GM12878 (cell line): ENCODE results near the gene CORO2B. TPM values are rescaled to one million over a fixed set of nuclear protein-coding genes. Genes with fewer than 3 reads are reported as not detected.

Experiments used
- ATAC-seq: fragments of 200-7000 bp; cut with Tn5 transposase; 3 replicates; pipeline ENCODE4 v1.9.1; 2020; ENCODE audit warnings: mild to moderate bottlenecking, moderate library complexity
- BruUV-seq: library from RNA; stranded (reverse); fragments of 400-500 nt; replicated peaks from 2 replicates; lab custom pipeline; 2021; lab: Mats Ljungman, UMichigan
- CTCF ChIA-PET: fragments of 300-600 bp; sonication (Branson Sonifier 250); formaldehyde crosslinking; extraction: SDS; loops from one replicate; lab custom pipeline; 2021; ENCODE audit warnings: inconsistent platforms; lab: Yijun Ruan, JAX
- POLR2A ChIA-PET: fragments of 350-600 bp; formaldehyde crosslinking; extraction: SDS; loops from one replicate; lab custom pipeline; 2021; ENCODE audit warnings: inconsistent platforms; lab: Charles Lee
- RAD21 ChIA-PET: fragments of 300-600 bp; sonication (Branson Sonifier 250); formaldehyde crosslinking; loops from one replicate; lab custom pipeline; 2023; ENCODE audit warnings: antibody characterized with exemption; ENCODE audit not compliant: unreplicated experiment; lab: Charles Lee
- SMC1A ChIA-PET: fragments of 300-600 bp; sonication (Branson Sonifier 250); formaldehyde crosslinking; loops from one replicate; lab custom pipeline; 2023; ENCODE audit not compliant: unreplicated experiment, uncharacterized antibody; lab: Charles Lee
- DNase-seq: peaks from one replicate; pipeline ENCODE4 v3.0.0-alpha.2; 2011; ENCODE audit warnings: low read depth, low spot score
- FAIRE-seq: peaks from 3 replicates; lab custom pipeline; 2011; peaks lifted over from hg19 to GRCh38; lab: Jason Lieb, UNC
- H2AFZ ChIP-seq: 2 replicates; pipeline ENCODE4 v1.6.0; 2011; ENCODE audit warnings: low read depth, low read length, control low read depth; ENCODE audit not compliant: control insufficient read depth
- H3K27ac ChIP-seq: 2 replicates; pipeline ENCODE4 v1.5.1; 2011; ENCODE audit warnings: control low read depth; ENCODE audit not compliant: control insufficient read depth, insufficient read depth
- H3K27me3 ChIP-seq, 2 experiments: replicated peaks in 1 of 2; 2 replicates each; pipeline versions ENCODE4 v1.6.0 to v1.6.1; 2011; ENCODE audit warnings: low read length in 1 of 2; ENCODE audit not compliant: control insufficient read depth in 2 of 2, insufficient read depth in 2 of 2
- H3K36me3 ChIP-seq, 2 experiments: 2 replicates each; pipeline ENCODE4 v1.5.1; 2011; ENCODE audit warnings: low read length in 1 of 2; ENCODE audit not compliant: control insufficient read depth in 2 of 2, insufficient read depth in 2 of 2
- H3K4me1 ChIP-seq: 2 replicates; pipeline ENCODE4 v1.6.1; 2011; ENCODE audit warnings: mild to moderate bottlenecking, low read length, moderate library complexity, mixed read lengths; ENCODE audit not compliant: control insufficient read depth, insufficient read depth
- H3K4me2 ChIP-seq: 2 replicates; pipeline ENCODE4 v1.6.0; 2011; ENCODE audit warnings: control low read depth; ENCODE audit not compliant: control insufficient read depth, insufficient read depth
- H3K4me3 ChIP-seq: fragments of 200-600 bp; sonication (generic); 2 replicates; pipeline ENCODE4 v1.5.1; 2016
- H3K79me2 ChIP-seq: 2 replicates; pipeline ENCODE4 v1.6.0; 2011; ENCODE audit warnings: low read length; ENCODE audit not compliant: control insufficient read depth, insufficient read depth
- H3K9ac ChIP-seq: 2 replicates; pipeline ENCODE4 v1.8.0; 2011; ENCODE audit warnings: low read length, control low read depth, mixed read lengths; ENCODE audit not compliant: control insufficient read depth, insufficient read depth
- H3K9me3 ChIP-seq: replicated peaks from 3 replicates; pipeline ENCODE4 v1.5.1; 2011; ENCODE audit warnings: mild to moderate bottlenecking, low read length; ENCODE audit not compliant: control insufficient read depth, insufficient read depth
- H4K20me1 ChIP-seq: 2 replicates; pipeline ENCODE4 v1.6.0; 2011; ENCODE audit not compliant: control insufficient read depth, insufficient read depth
- CBX3 ChIP-seq: fragments of 200-600 bp; sonication (generic); IDR thresholded peaks from 2 replicates; pipeline ENCODE4 v1.6.1; 2016; ENCODE audit warnings: low read depth, borderline replicate concordance
- CHD4 ChIP-seq: fragments of 200-600 bp; sonication (generic); IDR thresholded peaks from 2 replicates; pipeline ENCODE4 v1.6.1; 2016; ENCODE audit warnings: mild to moderate bottlenecking
- ETV6 ChIP-seq, 2 experiments: fragments of 450-650 bp in 1 of 2; IDR thresholded peaks in 1 of 2; conservative IDR thresholded peaks in 1 of 2; 2 replicates each; pipeline ENCODE4 v1.6.1; 2014; ENCODE audit warnings: antibody characterized with exemption in 1 of 2, borderline replicate concordance in 1 of 2, low read depth in 1 of 2, mild to moderate bottlenecking in 1 of 2, moderate library complexity in 1 of 2
- EZH2 ChIP-seq: IDR thresholded peaks from 2 replicates; pipeline ENCODE4 v1.6.1; 2012; ENCODE audit warnings: low read depth, mild to moderate bottlenecking, control low read depth, inconsistent platforms, low read length, borderline replicate concordance; ENCODE audit not compliant: control insufficient read depth
- MYB ChIP-seq: fragments of 150-350 bp; IDR thresholded peaks from 2 replicates; pipeline ENCODE4 v1.6.1; 2014; ENCODE audit warnings: mild to moderate bottlenecking, low read depth, low read length, borderline replicate concordance
- NR2F1 ChIP-seq: fragments of 450-650 bp; conservative IDR thresholded peaks from 2 replicates; pipeline ENCODE4 v1.6.1; 2017; ENCODE audit warnings: mild to moderate bottlenecking
- RBBP5 ChIP-seq: fragments of 200-600 bp; sonication (generic); conservative IDR thresholded peaks from 2 replicates; pipeline ENCODE4 v1.6.1; 2016
- WGBS: methylation state at CpG from one replicate; pipeline ENCODE4 v1.1.6; 2016; ENCODE audit warnings: low lambda C conversion rate; ENCODE audit not compliant: insufficient replicate concordance, insufficient coverage; ENCODE audit errors: missing lambda C conversion rate; 5-methylcytosine and 5-hydroxymethylcytosine counted together
- in situ Hi-C: fragments of 300-500 bp; cut with MboI; formaldehyde crosslinking; loops from 9 replicates; pipeline ENCODE4 v1.14.3; 2018; ENCODE audit warnings: mixed read lengths
- intact Hi-C: fragments of 100-400 bp; cut with micrococcal nuclease; formaldehyde crosslinking; loops from one replicate; pipeline ENCODE4 v1.14.2; 2022; ENCODE audit not compliant: unreplicated experiment
- polyA plus RNA-seq, 11 experiments: library from polyadenylated mRNA; depleted of rRNA in 4 of 11; unstranded in 6 of 11; stranded (reverse) in 5 of 11; fragments of >200 nt; fragmentation: Nextera tagmentation in 4 of 11; fragmentation: Illumina TruSeq in 1 of 11; extraction: Ambion mirVana in 4 of 11; extraction: Trizol in 1 of 11; gene quantifications; 1 replicate in 1 of 11; 2 replicates in 10 of 11; pipeline versions ENCODE4 v1.2.1 to v1.2.3, GENCODE V29; 2011 to 2016; ENCODE audit warnings: inconsistent platforms in 2 of 11, missing spikeins in 2 of 11, low read depth in 1 of 11
- total RNA-seq, 4 experiments: library from RNA; depleted of rRNA in 3 of 4; stranded (reverse); fragments of >200 nt in 3 of 4; fragmentation: Illumina TruSeq in 1 of 4; extraction: Trizol in 1 of 4; gene quantifications; 2 replicates each; pipeline versions ENCODE4 v1.2.1 to v1.2.3, GENCODE V29; 2013 to 2021
- TF ChIP-seq, protein P1 (sequence below): fragments of 450-650 bp; IDR thresholded peaks from 2 replicates; pipeline ENCODE4 v1.6.1; 2017; ENCODE audit warnings: mild to moderate bottlenecking
- TF ChIP-seq, protein P2 (sequence below): fragments of 450-650 bp; IDR thresholded peaks from 2 replicates; pipeline ENCODE4 v1.6.1; 2014; ENCODE audit warnings: mild to moderate bottlenecking
- TF ChIP-seq, protein P3 (sequence below): fragments of 450-650 bp; formaldehyde crosslinking; IDR thresholded peaks from 2 replicates; pipeline ENCODE4 v1.4.0; 2020; ENCODE audit warnings: mild to moderate bottlenecking, moderate library complexity

The CORO2B gene
- total and polyA plus RNA-seq, 10 of the 15 experiments (the other 5 are each of a cell fraction or from before 2014, with no cell fraction given), result 0.05 to 0.73 (median 0.13) TPM; not detected in 4

DNA sequence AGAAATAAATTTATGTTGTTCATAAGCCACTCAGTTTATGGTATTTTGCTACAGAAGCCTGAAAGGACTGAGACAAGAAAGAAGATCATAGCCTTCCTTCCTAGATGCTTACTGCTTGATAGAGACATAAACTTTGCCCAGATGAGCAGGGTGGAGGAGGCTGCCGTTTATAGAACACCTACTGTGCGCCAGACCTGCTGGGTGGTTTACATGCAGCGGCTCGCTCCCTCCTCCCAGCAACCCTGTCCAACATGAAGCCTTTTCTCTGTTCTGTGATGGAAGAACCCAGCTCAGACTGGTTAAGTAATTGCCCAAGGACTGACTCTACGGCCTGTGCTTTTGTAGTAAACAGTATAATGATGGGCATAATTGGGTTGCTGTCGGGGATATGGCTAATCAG lies 37.0 kb downstream of the CORO2B start:
- Histone ChIP-seq H4K20me1 (no peaks in the 10 kb centered on the region), H3K9me3 (no peaks in the 10 kb centered on the region), H2AFZ (no peak overlapping the region), H3K9ac (no peak overlapping the region), H3K27ac (no peak overlapping the region), H3K4me2 (no peak overlapping the region), H3K36me3 (no peaks in the 10 kb centered on the region), H3K79me2 (no peaks in the 10 kb centered on the region), H3K27me3 (peaks cover 2% of the 10 kb centered on the region in 2 experiments; a peak in 3 of 4 replicates), H3K4me1 (no peaks in the 10 kb centered on the region)
- RAD21 ChIA-PET, result no interaction called here
- CTCF ChIA-PET, result no interaction called here
- DNase-seq, result no peak
- 27% methylated on average over 6 of the region's 6 CpGs for WGBS
- BruUV-seq, result no TSS peak
- SMC1A ChIA-PET, result no interaction called here
- ATAC-seq, result no peak
- in situ Hi-C loops, result no loop called here
- FAIRE-seq, result no peak
- POLR2A ChIA-PET, result no interaction called here
- TF ChIP-seq RBBP5, result no peak
- TF ChIP-seq MYB, result no peak
- no peak for TF ChIP-seq CBX3
- TF ChIP-seq, all 136 proteins: peak for 0
- no peak overlapping the region for H3K4me3 ChIP-seq
- intact Hi-C loops, result no loop called here

DNA sequence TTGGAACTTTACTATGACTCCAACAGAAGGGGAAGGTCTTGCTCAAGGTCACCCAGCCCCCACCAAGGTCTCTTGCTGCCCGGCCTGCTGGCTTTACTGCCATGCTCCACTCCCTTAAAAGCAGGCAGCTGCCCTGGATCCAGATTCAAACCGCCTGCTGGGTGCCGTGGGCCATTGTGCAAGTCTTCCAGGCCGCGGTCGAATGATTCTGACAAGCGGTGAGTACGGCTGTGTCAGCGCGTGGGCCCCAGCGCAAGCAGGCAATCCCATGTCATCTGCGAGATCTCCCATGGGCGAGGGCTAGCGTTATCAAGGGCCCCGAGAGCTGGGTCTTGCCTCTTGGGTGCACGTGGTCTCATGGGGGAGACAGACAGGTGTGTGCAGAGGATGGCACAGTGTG lies 37.6 kb downstream of the CORO2B start:
- no peak overlapping the region for H3K27ac ChIP-seq
- ChIA-PET CTCF (no interaction called here), SMC1A (no interaction called here), POLR2A (no interaction called here), RAD21 (no interaction called here)
- no peak overlapping the region for H3K4me3 ChIP-seq
- intact Hi-C loops, result no loop called here
- in situ Hi-C loops, result no loop called here
- 53% methylated on average over 16 of the region's 16 CpGs for WGBS
- DNase-seq (no peak), FAIRE-seq (no peak), ATAC-seq (no peak)
- no peaks in the 10 kb centered on the region for H3K36me3 ChIP-seq
- H3K4me2 ChIP-seq, result no peak overlapping the region
- no peaks in the 10 kb centered on the region for H3K9me3 ChIP-seq
- H4K20me1 ChIP-seq, result no peaks in the 10 kb centered on the region
- no TSS peak for BruUV-seq
- peaks cover 2% of the 10 kb centered on the region in 2 experiments; a peak in 3 of 4 replicates for H3K27me3 ChIP-seq
- H3K9ac ChIP-seq, result no peak overlapping the region
- H3K4me1 ChIP-seq, result no peaks in the 10 kb centered on the region
- H3K79me2 ChIP-seq, result no peaks in the 10 kb centered on the region
- H2AFZ ChIP-seq, result no peak overlapping the region
- TF ChIP-seq, protein P1, sequence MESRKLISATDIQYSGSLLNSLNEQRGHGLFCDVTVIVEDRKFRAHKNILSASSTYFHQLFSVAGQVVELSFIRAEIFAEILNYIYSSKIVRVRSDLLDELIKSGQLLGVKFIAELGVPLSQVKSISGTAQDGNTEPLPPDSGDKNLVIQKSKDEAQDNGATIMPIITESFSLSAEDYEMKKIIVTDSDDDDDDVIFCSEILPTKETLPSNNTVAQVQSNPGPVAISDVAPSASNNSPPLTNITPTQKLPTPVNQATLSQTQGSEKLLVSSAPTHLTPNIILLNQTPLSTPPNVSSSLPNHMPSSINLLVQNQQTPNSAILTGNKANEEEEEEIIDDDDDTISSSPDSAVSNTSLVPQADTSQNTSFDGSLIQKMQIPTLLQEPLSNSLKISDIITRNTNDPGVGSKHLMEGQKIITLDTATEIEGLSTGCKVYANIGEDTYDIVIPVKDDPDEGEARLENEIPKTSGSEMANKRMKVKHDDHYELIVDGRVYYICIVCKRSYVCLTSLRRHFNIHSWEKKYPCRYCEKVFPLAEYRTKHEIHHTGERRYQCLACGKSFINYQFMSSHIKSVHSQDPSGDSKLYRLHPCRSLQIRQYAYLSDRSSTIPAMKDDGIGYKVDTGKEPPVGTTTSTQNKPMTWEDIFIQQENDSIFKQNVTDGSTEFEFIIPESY, result no peak
- TF ChIP-seq EZH2, result no peak
- TF ChIP-seq CHD4, result no peak
- TF ChIP-seq, protein P2, sequence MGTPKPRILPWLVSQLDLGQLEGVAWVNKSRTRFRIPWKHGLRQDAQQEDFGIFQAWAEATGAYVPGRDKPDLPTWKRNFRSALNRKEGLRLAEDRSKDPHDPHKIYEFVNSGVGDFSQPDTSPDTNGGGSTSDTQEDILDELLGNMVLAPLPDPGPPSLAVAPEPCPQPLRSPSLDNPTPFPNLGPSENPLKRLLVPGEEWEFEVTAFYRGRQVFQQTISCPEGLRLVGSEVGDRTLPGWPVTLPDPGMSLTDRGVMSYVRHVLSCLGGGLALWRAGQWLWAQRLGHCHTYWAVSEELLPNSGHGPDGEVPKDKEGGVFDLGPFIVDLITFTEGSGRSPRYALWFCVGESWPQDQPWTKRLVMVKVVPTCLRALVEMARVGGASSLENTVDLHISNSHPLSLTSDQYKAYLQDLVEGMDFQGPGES, result no peak
- no peak for TF ChIP-seq NR2F1
- TF ChIP-seq, protein P3, sequence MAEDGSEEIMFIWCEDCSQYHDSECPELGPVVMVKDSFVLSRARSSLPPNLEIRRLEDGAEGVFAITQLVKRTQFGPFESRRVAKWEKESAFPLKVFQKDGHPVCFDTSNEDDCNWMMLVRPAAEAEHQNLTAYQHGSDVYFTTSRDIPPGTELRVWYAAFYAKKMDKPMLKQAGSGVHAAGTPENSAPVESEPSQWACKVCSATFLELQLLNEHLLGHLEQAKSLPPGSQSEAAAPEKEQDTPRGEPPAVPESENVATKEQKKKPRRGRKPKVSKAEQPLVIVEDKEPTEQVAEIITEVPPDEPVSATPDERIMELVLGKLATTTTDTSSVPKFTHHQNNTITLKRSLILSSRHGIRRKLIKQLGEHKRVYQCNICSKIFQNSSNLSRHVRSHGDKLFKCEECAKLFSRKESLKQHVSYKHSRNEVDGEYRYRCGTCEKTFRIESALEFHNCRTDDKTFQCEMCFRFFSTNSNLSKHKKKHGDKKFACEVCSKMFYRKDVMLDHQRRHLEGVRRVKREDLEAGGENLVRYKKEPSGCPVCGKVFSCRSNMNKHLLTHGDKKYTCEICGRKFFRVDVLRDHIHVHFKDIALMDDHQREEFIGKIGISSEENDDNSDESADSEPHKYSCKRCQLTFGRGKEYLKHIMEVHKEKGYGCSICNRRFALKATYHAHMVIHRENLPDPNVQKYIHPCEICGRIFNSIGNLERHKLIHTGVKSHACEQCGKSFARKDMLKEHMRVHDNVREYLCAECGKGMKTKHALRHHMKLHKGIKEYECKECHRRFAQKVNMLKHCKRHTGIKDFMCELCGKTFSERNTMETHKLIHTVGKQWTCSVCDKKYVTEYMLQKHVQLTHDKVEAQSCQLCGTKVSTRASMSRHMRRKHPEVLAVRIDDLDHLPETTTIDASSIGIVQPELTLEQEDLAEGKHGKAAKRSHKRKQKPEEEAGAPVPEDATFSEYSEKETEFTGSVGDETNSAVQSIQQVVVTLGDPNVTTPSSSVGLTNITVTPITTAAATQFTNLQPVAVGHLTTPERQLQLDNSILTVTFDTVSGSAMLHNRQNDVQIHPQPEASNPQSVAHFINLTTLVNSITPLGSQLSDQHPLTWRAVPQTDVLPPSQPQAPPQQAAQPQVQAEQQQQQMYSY (CRISPR knock-in tag), result no peak
- TF ChIP-seq ETV6 (conservative IDR thresholded peaks at IDR 0.05 in 1 of 2, IDR thresholded peaks at IDR 0.05 in 1 of 2; ENCODE audit: borderline replicate concordance in 1 of 2, low read depth in 1 of 2), result no peak
